HG02970 (cell line): Measurements from ENCODE around the gene VPS13A.
"Not testable (repeated sequence)": the region's sequence is repeated elsewhere in the genome, so short reads cannot be mapped to it uniquely, and the experiment has no call there.

Source experiments
- ATAC-seq: cut with Tn5 transposase; IDR thresholded peaks from one replicate; pipeline ENCODE4 v1.9.1; 2021; ENCODE audit warnings: mild to moderate bottlenecking, moderate library complexity, moderate number of reproducible peaks; ENCODE audit not compliant: unreplicated experiment, low FRiP score

Gene VPS13A

GRCh38 chr9:77180056-77180455 lies 2.7 kb downstream of the VPS13A start:
- no peak for ATAC-seq

- no peak for ATAC-seq
Measured at GRCh38 chr9:77183581-77183980, 6.2 kb downstream of the VPS13A start.

- no peak for ATAC-seq
Measured at GRCh38 chr9:77188242-77188641, 10.9 kb downstream of the VPS13A start.

GRCh38 chr9:77194423-77194822 lies 17.1 kb downstream of the VPS13A start:
- ATAC-seq = no peak

- no peak for ATAC-seq
Measured at GRCh38 chr9:77210116-77210515, 32.8 kb downstream of the VPS13A start.

- ATAC-seq = no peak
Measured at GRCh38 chr9:77211561-77211960, 34.2 kb downstream of the VPS13A start.

- no peak for ATAC-seq
Measured at GRCh38 chr9:77212801-77213200, 35.5 kb downstream of the VPS13A start.

GRCh38 chr9:77215874-77216273 lies 38.5 kb downstream of the VPS13A start:
- ATAC-seq = no peak

- no peak for ATAC-seq
Measured at GRCh38 chr9:77218612-77219011, 41.3 kb downstream of the VPS13A start.

- no peak for ATAC-seq
Measured at GRCh38 chr9:77221431-77221830, 44.1 kb downstream of the VPS13A start.

GRCh38 chr9:77224746-77225312 lies 47.5 kb downstream of the VPS13A start:
- no peak for ATAC-seq

- ATAC-seq = no peak
Measured at GRCh38 chr9:77236693-77237092, 59.4 kb downstream of the VPS13A start.

- ATAC-seq = no peak
Measured at GRCh38 chr9:77237896-77238295, 60.6 kb downstream of the VPS13A start.

- no peak for ATAC-seq
Measured at GRCh38 chr9:77251050-77251449, 73.7 kb downstream of the VPS13A start.

GRCh38 chr9:77257275-77257674 lies 79.9 kb downstream of the VPS13A start:
- no peak for ATAC-seq

GRCh38 chr9:77261605-77262004 lies 84.3 kb downstream of the VPS13A start:
- ATAC-seq = no peak

- ATAC-seq = not testable (repeated sequence)
Measured at GRCh38 chr9:77267762-77268161, 90.4 kb downstream of the VPS13A start.

GRCh38 chr9:77271023-77271690 lies 93.8 kb downstream of the VPS13A start:
- no peak for ATAC-seq

- ATAC-seq = no peak
Measured at GRCh38 chr9:77276799-77277198, 99.5 kb downstream of the VPS13A start.

- ATAC-seq = no peak
Measured at GRCh38 chr9:77277719-77278118, 100.4 kb downstream of the VPS13A start.

GRCh38 chr9:77283991-77284390 lies 106.7 kb downstream of the VPS13A start:
- no peak for ATAC-seq

- ATAC-seq = no peak
Measured at GRCh38 chr9:77284616-77285015, 107.3 kb downstream of the VPS13A start.
